Measurements from ENCODE around the gene RAB8A.

DNA sequence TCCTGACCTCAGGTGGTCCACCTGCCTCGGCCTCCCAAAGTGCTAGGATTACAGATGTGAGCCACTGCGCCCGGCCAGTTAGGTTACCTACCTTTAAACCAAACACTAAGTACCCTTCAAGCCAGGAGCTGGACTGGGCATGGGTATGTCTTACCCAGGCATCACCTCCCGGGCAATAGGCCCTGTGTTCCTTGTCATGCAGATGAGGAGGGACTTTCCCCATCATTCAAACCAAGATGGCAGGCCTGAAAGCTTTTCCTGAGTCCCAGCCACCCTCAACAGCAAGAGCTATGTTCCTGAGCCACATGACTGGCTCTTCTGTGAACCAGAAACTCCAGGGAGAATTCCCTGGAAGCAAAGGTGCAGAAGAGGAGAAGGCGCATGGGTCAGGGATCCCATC, 9.5 kb downstream of the RAB8A start:
- TF ChIP-seq, protein P1, sequence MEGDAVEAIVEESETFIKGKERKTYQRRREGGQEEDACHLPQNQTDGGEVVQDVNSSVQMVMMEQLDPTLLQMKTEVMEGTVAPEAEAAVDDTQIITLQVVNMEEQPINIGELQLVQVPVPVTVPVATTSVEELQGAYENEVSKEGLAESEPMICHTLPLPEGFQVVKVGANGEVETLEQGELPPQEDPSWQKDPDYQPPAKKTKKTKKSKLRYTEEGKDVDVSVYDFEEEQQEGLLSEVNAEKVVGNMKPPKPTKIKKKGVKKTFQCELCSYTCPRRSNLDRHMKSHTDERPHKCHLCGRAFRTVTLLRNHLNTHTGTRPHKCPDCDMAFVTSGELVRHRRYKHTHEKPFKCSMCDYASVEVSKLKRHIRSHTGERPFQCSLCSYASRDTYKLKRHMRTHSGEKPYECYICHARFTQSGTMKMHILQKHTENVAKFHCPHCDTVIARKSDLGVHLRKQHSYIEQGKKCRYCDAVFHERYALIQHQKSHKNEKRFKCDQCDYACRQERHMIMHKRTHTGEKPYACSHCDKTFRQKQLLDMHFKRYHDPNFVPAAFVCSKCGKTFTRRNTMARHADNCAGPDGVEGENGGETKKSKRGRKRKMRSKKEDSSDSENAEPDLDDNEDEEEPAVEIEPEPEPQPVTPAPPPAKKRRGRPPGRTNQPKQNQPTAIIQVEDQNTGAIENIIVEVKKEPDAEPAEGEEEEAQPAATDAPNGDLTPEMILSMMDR (IDR thresholded peaks at IDR 0.05; ENCODE audit: low read length), result no peak
- TF ChIP-seq EZH2 (IDR thresholded peaks at IDR 0.05; ENCODE audit: borderline replicate concordance, low read length), result no peak
